CD4-positive, alpha-beta T cell treated with Interleukin-21 for 1 hour (primary cell): Measurements from ENCODE around the gene NELFA.

Experiments used
- DNase-seq: peaks from one replicate; pipeline ENCODE4 v3.0.0-alpha.2; 2020

Gene NELFA

GRCh38 chr4:2008921-2009650 lies at the start of gene NELFA:
NELFA (minus strand) TSS chr4:2008974; CDS start chr4:2008959, 15 bp downstream.
- peak; percentile 95 for DNase-seq

GRCh38 chr4:2057382-2058065 lies 48.8 kb upstream of the NELFA start:
- DNase-seq = no peak

GRCh38 chr4:2054217-2054616 lies 45.4 kb upstream of the NELFA start:
- DNase-seq = no peak

- DNase-seq = no peak
Observed at GRCh38 chr4:2051086-2051485, 42.3 kb upstream of the NELFA start.

GRCh38 chr4:2049811-2050210 lies 41.0 kb upstream of the NELFA start:
- no peak for DNase-seq

- DNase-seq = no peak
Observed at GRCh38 chr4:2049381-2049780, 40.6 kb upstream of the NELFA start.

GRCh38 chr4:2048831-2049230 lies 40.1 kb upstream of the NELFA start:
- no peak for DNase-seq

GRCh38 chr4:2047781-2048581 lies 39.2 kb upstream of the NELFA start:
- no peak for DNase-seq

- no peak for DNase-seq
Observed at GRCh38 chr4:2047031-2047660, 38.4 kb upstream of the NELFA start.

- no peak for DNase-seq
Observed at GRCh38 chr4:2046031-2046961, 37.5 kb upstream of the NELFA start.

GRCh38 chr4:2045518-2045951 lies 36.8 kb upstream of the NELFA start:
- no peak for DNase-seq

GRCh38 chr4:2044542-2045517 lies 36.1 kb upstream of the NELFA start:
- no peak for DNase-seq

GRCh38 chr4:2044119-2044485 lies 35.3 kb upstream of the NELFA start:
- no peak for DNase-seq

GRCh38 chr4:2043396-2044118 lies 34.8 kb upstream of the NELFA start:
- no peak for DNase-seq

- DNase-seq = no peak
Observed at GRCh38 chr4:2042947-2043395, 34.2 kb upstream of the NELFA start.

- peak; percentile 32 for DNase-seq
Observed at GRCh38 chr4:2042204-2042946, 33.6 kb upstream of the NELFA start.

GRCh38 chr4:2041239-2042130 lies 32.7 kb upstream of the NELFA start:
- peak; percentile 87 for DNase-seq
